A549 (cell line): Measurements from ENCODE around the gene CYP2S1. TPM values are rescaled to one million over a fixed set of nuclear protein-coding genes. Genes with fewer than 3 reads are reported as not detected.
A peak's percentile ranks its signal among the peaks of the same experiment; 100 is the strongest.

Source experiments
- ATAC-seq, 2 experiments: fragments of 200-7000 bp in 1 of 2; fragments of >200 bp in 1 of 2; cut with Nextera tagmentation in 1 of 2; cut with Tn5 transposase in 1 of 2; 3 replicates each; pipeline versions ENCODE4 v1.8.0 to v1.9.1; 2018 to 2020; ENCODE audit warnings: mild to moderate bottlenecking in 1 of 2, moderate library complexity in 1 of 2
- CTCF ChIA-PET: fragments of 300-600 bp; sonication (Branson Sonifier 250); formaldehyde crosslinking; extraction: SDS; loops from one replicate; lab custom pipeline; 2021; ENCODE audit warnings: antibody characterized with exemption, inconsistent platforms; lab: Yijun Ruan, JAX
- POLR2A ChIA-PET: fragments of 350-600 bp; formaldehyde crosslinking; extraction: SDS; loops from one replicate; lab custom pipeline; 2021; ENCODE audit warnings: antibody characterized with exemption, inconsistent platforms; lab: Yijun Ruan, JAX
- DNase-seq, 2 experiments: peaks; one replicate each; pipeline versions ENCODE4 v3.0.0 to v3.0.0-alpha.2; 2011 to 2016; ENCODE audit warnings: low read depth in 1 of 2, low spot score in 1 of 2
- FAIRE-seq: peaks from 2 replicates; lab custom pipeline; 2011; peaks lifted over from hg19 to GRCh38; lab: Jason Lieb, UNC
- H3K27ac ChIP-seq, 2 experiments: fragments of >200 bp; sonication (Bioruptor Twin); formaldehyde crosslinking; 3 replicates each; pipeline ENCODE4 v1.5.1; 2016 to 2017
- H3K4me1 ChIP-seq: fragments of >200 bp; sonication (Bioruptor Twin); formaldehyde crosslinking; 3 replicates; pipeline ENCODE4 v1.6.1; 2016
- H3K4me2 ChIP-seq: fragments of >200 bp; sonication (Bioruptor Twin); formaldehyde crosslinking; 3 replicates; pipeline ENCODE4 v1.6.1; 2016
- H3K4me3 ChIP-seq: fragments of >200 bp; sonication (Bioruptor Twin); formaldehyde crosslinking; 3 replicates; pipeline ENCODE4 v1.5.1; 2016
- H3K9me3 ChIP-seq: fragments of >200 bp; sonication (Bioruptor Twin); formaldehyde crosslinking; 3 replicates; pipeline ENCODE4 v1.6.1; 2016
- CBX2 ChIP-seq: fragments of 200-600 bp; sonication (generic); IDR thresholded peaks from 2 replicates; pipeline ENCODE4 v1.6.1; 2016; ENCODE audit warnings: low read depth, mild to moderate bottlenecking, borderline replicate concordance
- CEBPB ChIP-seq, 2 experiments: fragments of >200 bp in 1 of 2; sonication (Bioruptor Twin) in 1 of 2; formaldehyde crosslinking in 1 of 2; IDR thresholded peaks; 2 replicates each; pipeline ENCODE4 v1.6.1; 2012 to 2016
- CHD2 ChIP-seq: fragments of 150-350 bp; IDR thresholded peaks from 2 replicates; pipeline ENCODE4 v1.6.1; 2014; ENCODE audit warnings: low read length; ENCODE audit not compliant: partially characterized antibody
- EHF ChIP-seq: fragments of 250-450 bp; sonication (Bioruptor Pico); IDR thresholded peaks from 2 replicates; pipeline ENCODE4 v1.5.0; 2020; ENCODE audit warnings: mild to moderate bottlenecking
- FOSL2 ChIP-seq, 2 experiments: fragments of 450-650 bp in 1 of 2; fragments of >200 bp in 1 of 2; sonication (Bioruptor Twin) in 1 of 2; formaldehyde crosslinking; IDR thresholded peaks; 2 replicates each; pipeline versions ENCODE4 v1.5.0 to v1.6.1; 2016 to 2020; ENCODE audit warnings: mild to moderate bottlenecking in 1 of 2, moderate library complexity in 1 of 2
- HEYL ChIP-seq: fragments of 250-450 bp; sonication (Bioruptor Pico); IDR thresholded peaks from 2 replicates; pipeline ENCODE4 v1.8.0; 2021; ENCODE audit warnings: mild to moderate bottlenecking, moderate library complexity
- PHF8 ChIP-seq: fragments of 200-600 bp; sonication (generic); IDR thresholded peaks from 2 replicates; pipeline ENCODE4 v1.6.1; 2016; ENCODE audit warnings: low read depth, mild to moderate bottlenecking, antibody characterized with exemption, moderate library complexity, borderline replicate concordance
- RARB ChIP-seq: fragments of 250-450 bp; sonication (Bioruptor Pico); IDR thresholded peaks from 2 replicates; pipeline ENCODE4 v1.8.0; 2021; ENCODE audit warnings: mild to moderate bottlenecking, moderate library complexity
- RFX5 ChIP-seq: fragments of 450-650 bp; IDR thresholded peaks from 2 replicates; pipeline ENCODE4 v1.7.1; 2014; ENCODE audit warnings: antibody characterized with exemption, mild to moderate bottlenecking, moderate library complexity
- SMC3 ChIP-seq: fragments of >200 bp; sonication (Bioruptor Twin); formaldehyde crosslinking; IDR thresholded peaks from 3 replicates; pipeline ENCODE4 v1.6.1; 2018; ENCODE audit warnings: inconsistent platforms
- ZNF302 ChIP-seq: fragments of 250-450 bp; sonication (Bioruptor Pico); IDR thresholded peaks from 2 replicates; pipeline ENCODE4 v1.9.0; 2021; ENCODE audit warnings: inconsistent platforms, mild to moderate bottlenecking, moderate library complexity
- WGBS: methylation state at CpG from one replicate; pipeline ENCODE4 v1.1.6; 2017; ENCODE audit errors: missing lambda C conversion rate; 5-methylcytosine and 5-hydroxymethylcytosine counted together
- polyA plus RNA-seq, 4 experiments: library from polyadenylated mRNA; depleted of rRNA in 3 of 4; stranded (reverse); fragments of >200 nt; fragmentation: RNase III in 1 of 4; extraction: RNeasy Plus Mini Kit Qiagen cat#74134 plus additional on column Dnase treatment in 1 of 4; gene quantifications; 2 replicates in 3 of 4; 3 replicates in 1 of 4; pipeline ENCODE4 v1.2.3, GENCODE V29; 2011 to 2017
- TF ChIP-seq, protein P1 (sequence below): fragments of 250-450 bp; sonication (Bioruptor Pico); IDR thresholded peaks from 2 replicates; pipeline ENCODE4 v1.5.0; 2020; ENCODE audit warnings: low read depth, mild to moderate bottlenecking, moderate library complexity
- TF ChIP-seq, protein P2 (sequence below): IDR thresholded peaks from 2 replicates; pipeline ENCODE4 v1.6.1; 2012; ENCODE audit warnings: low read depth, borderline replicate concordance
- TF ChIP-seq, protein P3 (sequence below): fragments of 150-350 bp; IDR thresholded peaks from 2 replicates; pipeline ENCODE4 v1.6.1; 2014; ENCODE audit warnings: low read depth, mild to moderate bottlenecking, low read length
- TF ChIP-seq, protein P4 (sequence below): fragments of 200-600 bp; sonication (generic); IDR thresholded peaks from 2 replicates; pipeline ENCODE4 v1.6.1; 2016; ENCODE audit warnings: antibody characterized with exemption, mild to moderate bottlenecking, moderate library complexity
- TF ChIP-seq, protein P5 (sequence below): fragments of 450-650 bp; IDR thresholded peaks from 2 replicates; pipeline ENCODE4 v1.6.1; 2014; ENCODE audit warnings: antibody characterized with exemption
- TF ChIP-seq, protein P6 (sequence below): fragments of >200 bp; sonication (Bioruptor Twin); formaldehyde crosslinking; IDR thresholded peaks from 2 replicates; pipeline ENCODE4 v1.6.1; 2016

Gene CYP2S1
- polyA plus RNA-seq, 2 of the 4 experiments (the other 2 are of a cell fraction), result 8.6 to 28.1 TPM

DNA sequence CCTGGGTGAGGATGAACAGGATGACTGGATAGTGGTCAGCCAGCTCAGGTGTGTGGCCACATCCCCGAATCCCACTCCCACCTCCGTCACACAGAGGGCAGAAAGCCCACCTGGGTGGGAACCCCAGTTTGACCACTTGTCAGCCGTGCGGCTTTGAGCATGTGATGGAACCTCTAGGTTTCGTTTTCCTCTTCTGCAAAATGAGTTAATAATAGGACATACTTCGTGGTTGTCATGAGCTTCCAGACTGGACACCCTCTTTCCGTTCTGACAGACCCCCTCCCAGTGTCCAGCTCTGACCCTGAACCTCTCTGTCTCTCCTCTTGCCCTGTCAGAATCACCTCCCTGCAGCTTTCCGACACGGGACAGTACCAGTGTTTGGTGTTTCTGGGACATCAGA, 27.8 kb downstream of the CYP2S1 start:
- no peak for ATAC-seq
- TF ChIP-seq, protein P1, sequence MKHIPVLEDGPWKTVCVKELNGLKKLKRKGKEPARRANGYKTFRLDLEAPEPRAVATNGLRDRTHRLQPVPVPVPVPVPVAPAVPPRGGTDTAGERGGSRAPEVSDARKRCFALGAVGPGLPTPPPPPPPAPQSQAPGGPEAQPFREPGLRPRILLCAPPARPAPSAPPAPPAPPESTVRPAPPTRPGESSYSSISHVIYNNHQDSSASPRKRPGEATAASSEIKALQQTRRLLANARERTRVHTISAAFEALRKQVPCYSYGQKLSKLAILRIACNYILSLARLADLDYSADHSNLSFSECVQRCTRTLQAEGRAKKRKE (CRISPR knock-in tag), result 0 out of 2 replicates have a peak, but pooled peaks have one; percentile 19
- no peak for TF ChIP-seq FOSL2 (IDR thresholded peaks at IDR 0.05)
- TF ChIP-seq FOSL2 (CRISPR knock-in tag; IDR thresholded peaks at IDR 0.05), result no peak
- TF ChIP-seq, all 56 proteins: peak for 1
- Histone ChIP-seq H3K4me2 (peak overlapping the region; percentile 86), H3K4me1 (peaks cover 70% of the 10 kb centered on the region), H3K27ac (peak overlapping the region; percentile 85 to 91), H3K9me3 (no peaks in the 10 kb centered on the region), H3K4me3 (peak overlapping the region; percentile 61)
- no peak for FAIRE-seq
- DNase-seq, result no peak
- CTCF ChIA-PET, result interaction anchor here (1.0 to 16.4 kb wide), 9 partner anchors 11 to 88 kb away, joined by 3 to 295 read pairs (median 23); partner anchors contain the start of genes CCDC97 and HNRNPUL1
- POLR2A ChIA-PET, result interaction anchor here (0.8 to 3.1 kb wide), 2 partner anchors 43 to 143 kb away, joined by 3 to 54 read pairs; partner anchors contain the start of gene HNRNPUL1
- WGBS, result 78% methylated on average over 9 of the region's 9 CpGs

DNA sequence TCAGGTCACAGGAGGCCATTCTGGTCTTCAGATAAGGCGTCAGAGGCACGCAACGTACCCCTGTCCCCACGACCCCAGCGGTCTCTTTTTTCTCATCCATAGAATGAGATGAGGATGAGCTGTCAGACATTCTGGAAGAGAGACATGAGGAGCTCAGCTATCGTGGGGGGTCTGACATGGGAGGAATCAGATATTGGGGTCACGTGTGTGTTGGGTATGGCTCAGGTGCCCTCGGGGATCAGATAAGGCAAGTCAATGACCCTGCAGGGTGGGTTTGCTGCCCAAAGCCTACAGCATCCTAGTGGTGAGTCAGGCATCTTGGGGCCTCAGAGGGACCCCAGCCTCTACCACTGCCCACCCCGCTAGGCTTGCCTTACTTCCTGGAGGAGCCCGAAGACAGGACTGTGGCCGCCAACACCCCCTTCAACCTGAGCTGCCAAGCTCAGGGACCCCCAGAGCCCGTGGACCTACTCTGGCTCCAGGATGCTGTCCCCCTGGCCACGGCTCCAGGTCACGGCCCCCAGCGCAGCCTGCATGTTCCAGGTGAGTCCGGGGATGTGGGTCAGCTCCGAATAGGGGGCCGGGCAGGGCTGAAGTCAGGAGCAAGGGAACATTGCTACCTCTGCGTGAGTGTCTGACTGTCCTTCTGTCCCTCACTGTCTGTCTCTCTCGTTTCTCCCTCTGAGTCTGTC, 28.6 kb downstream of the CYP2S1 start:
- H3K27ac ChIP-seq, result peak overlapping the region; percentile 85 to 91; a peak in 5 of 6 replicates
- H3K4me1 ChIP-seq, result peaks cover 70% of the 10 kb centered on the region

DNA sequence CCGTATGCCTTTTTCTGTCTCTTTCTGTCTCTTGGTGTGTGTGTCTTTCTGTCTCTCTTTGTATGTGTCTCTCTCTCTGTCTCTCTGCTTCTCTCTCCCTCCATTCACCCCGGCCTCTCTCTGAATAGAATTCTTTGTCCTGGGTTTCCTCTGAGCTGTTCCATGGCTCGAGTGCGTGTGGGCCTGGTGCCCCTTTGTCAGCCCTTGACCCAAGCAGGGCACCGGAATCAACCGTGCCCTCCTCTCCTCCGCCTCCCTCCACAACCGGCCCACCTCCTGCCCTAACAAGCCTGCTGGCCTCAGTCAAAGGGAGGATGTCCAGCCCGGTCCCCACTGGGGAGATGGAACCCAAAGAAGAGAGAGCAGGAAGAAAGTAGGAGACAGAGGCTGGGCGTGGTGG, 29.2 kb downstream of the CYP2S1 start:
- ATAC-seq, result no peak
- peaks cover 71% of the 10 kb centered on the region for H3K4me1 ChIP-seq
- 91% methylated on average over 10 of the region's 10 CpGs for WGBS
- ChIA-PET CTCF (interaction anchor here (1.3 to 16.4 kb wide), 6 partner anchors 14 to 87 kb away, joined by 3 to 295 read pairs (median 34); partner anchors contain the start of genes CCDC97 and HNRNPUL1), POLR2A (interaction anchor here (0.6 to 1.0 kb wide), 2 partner anchors 18 to 40 kb away, joined by 5 read pairs; no protein-coding TSS in a partner anchor)
- H3K9me3 ChIP-seq, result no peaks in the 10 kb centered on the region
- H3K4me3 ChIP-seq, result no peak overlapping the region
- no peak for FAIRE-seq
- no peak overlapping the region for H3K4me2 ChIP-seq
- peak overlapping the region; percentile 26 to 91; a peak in 5 of 6 replicates for H3K27ac ChIP-seq
- DNase-seq, result no peak
- TF ChIP-seq, protein P2, sequence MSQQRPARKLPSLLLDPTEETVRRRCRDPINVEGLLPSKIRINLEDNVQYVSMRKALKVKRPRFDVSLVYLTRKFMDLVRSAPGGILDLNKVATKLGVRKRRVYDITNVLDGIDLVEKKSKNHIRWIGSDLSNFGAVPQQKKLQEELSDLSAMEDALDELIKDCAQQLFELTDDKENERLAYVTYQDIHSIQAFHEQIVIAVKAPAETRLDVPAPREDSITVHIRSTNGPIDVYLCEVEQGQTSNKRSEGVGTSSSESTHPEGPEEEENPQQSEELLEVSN, result no peak
- TF ChIP-seq CBX2 (no peak), HEYL (CRISPR knock-in tag) (no peak), CEBPB (IDR thresholded peaks at IDR 0.05) (no peak), ZNF302 (CRISPR knock-in tag) (no peak), EHF (CRISPR knock-in tag) (no peak), CHD2 (no peak), PHF8 (no peak), RARB (no peak), RFX5 (no peak)
- TF ChIP-seq, protein P3, sequence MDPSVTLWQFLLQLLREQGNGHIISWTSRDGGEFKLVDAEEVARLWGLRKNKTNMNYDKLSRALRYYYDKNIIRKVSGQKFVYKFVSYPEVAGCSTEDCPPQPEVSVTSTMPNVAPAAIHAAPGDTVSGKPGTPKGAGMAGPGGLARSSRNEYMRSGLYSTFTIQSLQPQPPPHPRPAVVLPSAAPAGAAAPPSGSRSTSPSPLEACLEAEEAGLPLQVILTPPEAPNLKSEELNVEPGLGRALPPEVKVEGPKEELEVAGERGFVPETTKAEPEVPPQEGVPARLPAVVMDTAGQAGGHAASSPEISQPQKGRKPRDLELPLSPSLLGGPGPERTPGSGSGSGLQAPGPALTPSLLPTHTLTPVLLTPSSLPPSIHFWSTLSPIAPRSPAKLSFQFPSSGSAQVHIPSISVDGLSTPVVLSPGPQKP, result no peak
- TF ChIP-seq, protein P4, sequence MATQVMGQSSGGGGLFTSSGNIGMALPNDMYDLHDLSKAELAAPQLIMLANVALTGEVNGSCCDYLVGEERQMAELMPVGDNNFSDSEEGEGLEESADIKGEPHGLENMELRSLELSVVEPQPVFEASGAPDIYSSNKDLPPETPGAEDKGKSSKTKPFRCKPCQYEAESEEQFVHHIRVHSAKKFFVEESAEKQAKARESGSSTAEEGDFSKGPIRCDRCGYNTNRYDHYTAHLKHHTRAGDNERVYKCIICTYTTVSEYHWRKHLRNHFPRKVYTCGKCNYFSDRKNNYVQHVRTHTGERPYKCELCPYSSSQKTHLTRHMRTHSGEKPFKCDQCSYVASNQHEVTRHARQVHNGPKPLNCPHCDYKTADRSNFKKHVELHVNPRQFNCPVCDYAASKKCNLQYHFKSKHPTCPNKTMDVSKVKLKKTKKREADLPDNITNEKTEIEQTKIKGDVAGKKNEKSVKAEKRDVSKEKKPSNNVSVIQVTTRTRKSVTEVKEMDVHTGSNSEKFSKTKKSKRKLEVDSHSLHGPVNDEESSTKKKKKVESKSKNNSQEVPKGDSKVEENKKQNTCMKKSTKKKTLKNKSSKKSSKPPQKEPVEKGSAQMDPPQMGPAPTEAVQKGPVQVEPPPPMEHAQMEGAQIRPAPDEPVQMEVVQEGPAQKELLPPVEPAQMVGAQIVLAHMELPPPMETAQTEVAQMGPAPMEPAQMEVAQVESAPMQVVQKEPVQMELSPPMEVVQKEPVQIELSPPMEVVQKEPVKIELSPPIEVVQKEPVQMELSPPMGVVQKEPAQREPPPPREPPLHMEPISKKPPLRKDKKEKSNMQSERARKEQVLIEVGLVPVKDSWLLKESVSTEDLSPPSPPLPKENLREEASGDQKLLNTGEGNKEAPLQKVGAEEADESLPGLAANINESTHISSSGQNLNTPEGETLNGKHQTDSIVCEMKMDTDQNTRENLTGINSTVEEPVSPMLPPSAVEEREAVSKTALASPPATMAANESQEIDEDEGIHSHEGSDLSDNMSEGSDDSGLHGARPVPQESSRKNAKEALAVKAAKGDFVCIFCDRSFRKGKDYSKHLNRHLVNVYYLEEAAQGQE, result no peak
- TF ChIP-seq, protein P5, sequence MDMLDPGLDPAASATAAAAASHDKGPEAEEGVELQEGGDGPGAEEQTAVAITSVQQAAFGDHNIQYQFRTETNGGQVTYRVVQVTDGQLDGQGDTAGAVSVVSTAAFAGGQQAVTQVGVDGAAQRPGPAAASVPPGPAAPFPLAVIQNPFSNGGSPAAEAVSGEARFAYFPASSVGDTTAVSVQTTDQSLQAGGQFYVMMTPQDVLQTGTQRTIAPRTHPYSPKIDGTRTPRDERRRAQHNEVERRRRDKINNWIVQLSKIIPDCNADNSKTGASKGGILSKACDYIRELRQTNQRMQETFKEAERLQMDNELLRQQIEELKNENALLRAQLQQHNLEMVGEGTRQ, result no peak
- TF ChIP-seq, protein P1 (CRISPR knock-in tag), result no peak
- TF ChIP-seq, protein P6, sequence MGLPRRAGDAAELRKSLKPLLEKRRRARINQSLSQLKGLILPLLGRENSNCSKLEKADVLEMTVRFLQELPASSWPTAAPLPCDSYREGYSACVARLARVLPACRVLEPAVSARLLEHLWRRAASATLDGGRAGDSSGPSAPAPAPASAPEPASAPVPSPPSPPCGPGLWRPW, result no peak

More for the DNA sequence above, 28.6 kb downstream of the CYP2S1 start:
- no peak for TF ChIP-seq CHD2
- TF ChIP-seq FOSL2 (IDR thresholded peaks at IDR 0.05), result no peak
- TF ChIP-seq FOSL2 (CRISPR knock-in tag; IDR thresholded peaks at IDR 0.05), result 0 out of 2 replicates have a peak, but pooled peaks have one; percentile 2
- TF ChIP-seq SMC3, result no peak
- ATAC-seq, result no peak
- no peaks in the 10 kb centered on the region for H3K9me3 ChIP-seq
- POLR2A ChIA-PET, result interaction anchor here (0.8 to 1.0 kb wide), 2 partner anchors 18 to 142 kb away, joined by 3 to 5 read pairs; no protein-coding TSS in a partner anchor
- no peak for FAIRE-seq
- peak overlapping the region; percentile 86; the same call in 1 of the 3 replicates for H3K4me2 ChIP-seq
- 94% methylated on average over 20 of the region's 20 CpGs for WGBS
- no peak for DNase-seq
- no peak overlapping the region for H3K4me3 ChIP-seq
- CTCF ChIA-PET, result interaction anchor here (1.3 to 16.4 kb wide), 8 partner anchors 10 to 87 kb away, joined by 3 to 295 read pairs (median 27); partner anchors contain the start of genes CCDC97 and HNRNPUL1
